NOMO-1 treated with DMSO at 0.1 percent for 48 hours (cell line): Measurements from ENCODE around the gene CYP1A2.
"Not testable (repeated sequence)": the region's sequence is repeated elsewhere in the genome, so short reads cannot be mapped to it uniquely, and the experiment has no call there.

Experiments
- DNase-seq: peaks from one replicate; lab custom pipeline; 2025; ENCODE audit not compliant: unreplicated experiment; lab: John Stamatoyannopoulos, UW

The CYP1A2 gene

GRCh38 chr15:74738239-74738638, 10.4 kb upstream of the CYP1A2 start:
- DNase-seq: not testable (repeated sequence)

- DNase-seq: no peak
These were observed 6.2 kb upstream of the CYP1A2 start for GRCh38 chr15:74742422-74742821.

- no peak for DNase-seq
These were observed 2.3 kb upstream of the CYP1A2 start for GRCh38 chr15:74746389-74746788.

GRCh38 chr15:74749832-74750231, 1.2 kb downstream of the CYP1A2 start:
- DNase-seq: no peak

- no peak for DNase-seq
These were observed 2.1 kb downstream of the CYP1A2 start for GRCh38 chr15:74750751-74751150.

- DNase-seq: no peak
These were observed 3.4 kb downstream of the CYP1A2 start for GRCh38 chr15:74752011-74752410.

GRCh38 chr15:74752531-74752930, 3.9 kb downstream of the CYP1A2 start:
- no peak for DNase-seq

GRCh38 chr15:74754593-74755215, 6.1 kb downstream of the CYP1A2 start:
- DNase-seq: no peak

GRCh38 chr15:74758736-74759135, 10.1 kb downstream of the CYP1A2 start:
- no peak for DNase-seq

- DNase-seq: no peak
These were observed 14.1 kb downstream of the CYP1A2 start for GRCh38 chr15:74762791-74763150.

- no peak for DNase-seq
These were observed 14.8 kb downstream of the CYP1A2 start for GRCh38 chr15:74763416-74763815.

- DNase-seq: no peak
These were observed 18.8 kb downstream of the CYP1A2 start for GRCh38 chr15:74767167-74768098.

- no peak for DNase-seq
These were observed 19.6 kb downstream of the CYP1A2 start for GRCh38 chr15:74768099-74768770.

- peak; percentile 46 for DNase-seq
These were observed 20.2 kb downstream of the CYP1A2 start for GRCh38 chr15:74768771-74769342.

- DNase-seq: no peak
These were observed 20.9 kb downstream of the CYP1A2 start for GRCh38 chr15:74769463-74770025.

- DNase-seq: no peak
These were observed 21.7 kb downstream of the CYP1A2 start for GRCh38 chr15:74770211-74770903.

GRCh38 chr15:74773329-74773728, 24.7 kb downstream of the CYP1A2 start:
- no peak for DNase-seq

GRCh38 chr15:74773731-74774252, 25.1 kb downstream of the CYP1A2 start:
- peak; percentile 15 for DNase-seq

- DNase-seq: peak; percentile 37
These were observed 26.5 kb downstream of the CYP1A2 start for GRCh38 chr15:74775132-74775562.

GRCh38 chr15:74775894-74776293, 27.2 kb downstream of the CYP1A2 start:
- no peak for DNase-seq
